SH-SY5Y (cell line): ENCODE results near the gene ZNF540.
A peak's percentile ranks its signal among the peaks of the same experiment; 100 is the strongest.

Experiments
- GATA2 ChIP-seq: IDR thresholded peaks from 2 replicates; pipeline ENCODE4 v1.6.1; 2011; ENCODE audit warnings: mild to moderate bottlenecking, low read depth, low read length
- GATA3 ChIP-seq: IDR thresholded peaks from 2 replicates; pipeline ENCODE4 v1.6.1; 2011; ENCODE audit warnings: low read depth, mild to moderate bottlenecking, low read length, moderate library complexity

Gene ZNF540

GRCh38 chr19:37594304-37594981 lies at the start of gene ZNF540, which contains the start of gene ZNF571:
ZNF540 (plus strand) TSS chr19:37594876; CDS start chr19:37598448, 3,572 bp downstream.
ZNF571 (minus strand) TSS chr19:37594792; CDS start chr19:37586676, 8,116 bp downstream.
- no peak for TF ChIP-seq GATA2
- no peak for TF ChIP-seq GATA3

- 0 out of 2 replicates have a peak, but pooled peaks have one; percentile 18 for TF ChIP-seq GATA2
- no peak for TF ChIP-seq GATA3
Observed at GRCh38 chr19:37551129-37551993, 43.3 kb upstream of the ZNF540 start.

GRCh38 chr19:37563518-37563917 lies 31.2 kb upstream of the ZNF540 start:
- no peak for TF ChIP-seq GATA2
- TF ChIP-seq GATA3, result no peak

GRCh38 chr19:37564624-37565369 lies 29.9 kb upstream of the ZNF540 start:
- TF ChIP-seq GATA2 (no peak), GATA3 (no peak)

- TF ChIP-seq GATA3, result no peak
- TF ChIP-seq GATA2, result no peak
Observed at GRCh38 chr19:37565370-37565669, 29.4 kb upstream of the ZNF540 start.

GRCh38 chr19:37572203-37572602 lies 22.5 kb upstream of the ZNF540 start:
- TF ChIP-seq GATA3 (no peak), GATA2 (no peak)

GRCh38 chr19:37583340-37583739 lies 11.3 kb upstream of the ZNF540 start:
- no peak for TF ChIP-seq GATA2
- TF ChIP-seq GATA3, result no peak

- no peak for TF ChIP-seq GATA2
- TF ChIP-seq GATA3, result no peak
Observed at GRCh38 chr19:37593996-37594303, 726 bp upstream of the ZNF540 start.

- TF ChIP-seq GATA3 (no peak), GATA2 (no peak)
Observed at GRCh38 chr19:37594982-37595382, 306 bp downstream of the ZNF540 start.

- TF ChIP-seq GATA3 (no peak), GATA2 (no peak)
Observed at GRCh38 chr19:37635076-37636056, 40.7 kb downstream of the ZNF540 start.

GRCh38 chr19:37654118-37654517 lies 59.4 kb downstream of the ZNF540 start:
- TF ChIP-seq GATA3 (no peak), GATA2 (no peak)

GRCh38 chr19:37654629-37655300 lies 60.1 kb downstream of the ZNF540 start:
- no peak for TF ChIP-seq GATA2
- no peak for TF ChIP-seq GATA3

GRCh38 chr19:37655301-37655688 lies 60.6 kb downstream of the ZNF540 start, which contains the start of gene ZFP30:
ZFP30 (minus strand) TSS chr19:37655465; CDS start chr19:37647822, 7,643 bp downstream.
- no peak for TF ChIP-seq GATA3
- TF ChIP-seq GATA2, result no peak
